WERI-Rb-1 (cell line): ENCODE data around the gene TMEM117.

Experiments used
- DNase-seq: peaks from one replicate; pipeline ENCODE4 v3.0.0-alpha.2; 2020
- H3K27ac ChIP-seq: fragments of 250-450 bp; sonication (Bioruptor Pico); 2 replicates; pipeline ENCODE4 v1.5.1; 2020; ENCODE audit warnings: mild to moderate bottlenecking, moderate library complexity
- H3K27me3 ChIP-seq: fragments of 250-450 bp; sonication (Bioruptor Pico); 2 replicates; pipeline ENCODE4 v1.5.1; 2021; ENCODE audit warnings: mild to moderate bottlenecking, low read depth, moderate library complexity; ENCODE audit not compliant: insufficient read depth, severe bottlenecking
- H3K36me3 ChIP-seq: fragments of 250-450 bp; sonication (Bioruptor Pico); 2 replicates; pipeline ENCODE4 v1.5.1; 2020; ENCODE audit warnings: mild to moderate bottlenecking, moderate library complexity
- H3K4me3 ChIP-seq: 2 replicates; pipeline ENCODE4 v1.5.1; 2011; ENCODE audit warnings: low read depth, mild to moderate bottlenecking, control low read depth, low read length
- H3K9me3 ChIP-seq: fragments of 250-450 bp; sonication (Bioruptor Pico); 2 replicates; pipeline ENCODE4 v1.5.1; 2021; ENCODE audit warnings: mild to moderate bottlenecking, moderate library complexity; ENCODE audit not compliant: severe bottlenecking
- TF ChIP-seq, protein P1 (sequence below): IDR thresholded peaks from 2 replicates; pipeline ENCODE4 v1.5.1; 2011; ENCODE audit warnings: low read depth, mild to moderate bottlenecking, control low read depth, inconsistent platforms, low read length

TMEM117 gene

GRCh38 chr12:44260581-44260980 lies 424.7 kb downstream of the TMEM117 start:
- Histone ChIP-seq H3K9me3 (no peaks in the 10 kb centered on the region), H3K4me3 (no peak overlapping the region), H3K36me3 (no peaks in the 10 kb centered on the region), H3K27ac (no peak overlapping the region), H3K27me3 (no peaks in the 10 kb centered on the region)
- TF ChIP-seq, protein P1, sequence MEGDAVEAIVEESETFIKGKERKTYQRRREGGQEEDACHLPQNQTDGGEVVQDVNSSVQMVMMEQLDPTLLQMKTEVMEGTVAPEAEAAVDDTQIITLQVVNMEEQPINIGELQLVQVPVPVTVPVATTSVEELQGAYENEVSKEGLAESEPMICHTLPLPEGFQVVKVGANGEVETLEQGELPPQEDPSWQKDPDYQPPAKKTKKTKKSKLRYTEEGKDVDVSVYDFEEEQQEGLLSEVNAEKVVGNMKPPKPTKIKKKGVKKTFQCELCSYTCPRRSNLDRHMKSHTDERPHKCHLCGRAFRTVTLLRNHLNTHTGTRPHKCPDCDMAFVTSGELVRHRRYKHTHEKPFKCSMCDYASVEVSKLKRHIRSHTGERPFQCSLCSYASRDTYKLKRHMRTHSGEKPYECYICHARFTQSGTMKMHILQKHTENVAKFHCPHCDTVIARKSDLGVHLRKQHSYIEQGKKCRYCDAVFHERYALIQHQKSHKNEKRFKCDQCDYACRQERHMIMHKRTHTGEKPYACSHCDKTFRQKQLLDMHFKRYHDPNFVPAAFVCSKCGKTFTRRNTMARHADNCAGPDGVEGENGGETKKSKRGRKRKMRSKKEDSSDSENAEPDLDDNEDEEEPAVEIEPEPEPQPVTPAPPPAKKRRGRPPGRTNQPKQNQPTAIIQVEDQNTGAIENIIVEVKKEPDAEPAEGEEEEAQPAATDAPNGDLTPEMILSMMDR: no peak
- DNase-seq: no peak

GRCh38 chr12:44285321-44285960 lies 449.6 kb downstream of the TMEM117 start:
- TF ChIP-seq, protein P1: no peak
- Histone ChIP-seq H3K9me3 (no peaks in the 10 kb centered on the region), H3K27me3 (no peaks in the 10 kb centered on the region), H3K27ac (no peak overlapping the region), H3K4me3 (no peak overlapping the region), H3K36me3 (no peaks in the 10 kb centered on the region)
- no peak for DNase-seq

- no peaks in the 10 kb centered on the region for H3K27me3 ChIP-seq
- H3K27ac ChIP-seq: no peak overlapping the region
- TF ChIP-seq, protein P1: no peak
- no peak for DNase-seq
- H3K9me3 ChIP-seq: no peaks in the 10 kb centered on the region
- H3K4me3 ChIP-seq: no peak overlapping the region
- no peaks in the 10 kb centered on the region for H3K36me3 ChIP-seq
These were observed 450.5 kb downstream of the TMEM117 start for GRCh38 chr12:44286336-44286735.

- no peak for DNase-seq
These were observed 451.1 kb downstream of the TMEM117 start for GRCh38 chr12:44286821-44287505.

DNA sequence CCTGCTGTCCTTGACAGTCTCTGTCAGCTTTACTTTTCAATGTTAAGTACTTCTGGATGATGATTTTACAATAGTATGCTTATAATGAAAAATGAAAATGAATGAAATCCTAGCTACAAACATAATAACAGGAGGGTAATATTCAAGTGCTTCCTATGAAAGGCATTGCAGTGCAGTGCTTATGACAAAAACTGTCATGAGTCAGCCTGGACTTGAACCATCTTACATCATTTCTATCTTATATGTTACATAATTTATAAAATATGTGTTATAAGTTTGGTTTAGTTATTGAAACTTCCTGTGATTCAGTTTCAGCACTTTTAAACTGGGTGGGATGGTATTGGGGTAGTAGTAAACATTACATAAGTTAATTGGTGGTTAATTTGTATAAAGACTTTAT lies 451.7 kb downstream of the TMEM117 start:
- H3K36me3 ChIP-seq: no peaks in the 10 kb centered on the region
- no peak overlapping the region for H3K4me3 ChIP-seq
- H3K27me3 ChIP-seq: no peaks in the 10 kb centered on the region
- DNase-seq: no peak
- no peak overlapping the region for H3K27ac ChIP-seq
- no peaks in the 10 kb centered on the region for H3K9me3 ChIP-seq
- TF ChIP-seq, protein P1: no peak

More at GRCh38 chr12:44286821-44287505, 451.1 kb downstream of the TMEM117 start:
- Histone ChIP-seq H3K9me3 (no peaks in the 10 kb centered on the region), H3K27me3 (no peaks in the 10 kb centered on the region), H3K27ac (no peak overlapping the region), H3K4me3 (no peak overlapping the region), H3K36me3 (no peaks in the 10 kb centered on the region)
- TF ChIP-seq, protein P1: no peak
